GM19240 (cell line): ENCODE measurements around the gene BCAP29.
"Not testable (repeated sequence)": the region's sequence is repeated elsewhere in the genome, so short reads cannot be mapped to it uniquely, and the experiment has no call there.

ENCODE experiments used
- DNase-seq: peaks from one replicate; pipeline ENCODE4 v3.0.0; 2011; ENCODE audit warnings: low spot score; ENCODE audit not compliant: insufficient read length

Gene BCAP29

DNA sequence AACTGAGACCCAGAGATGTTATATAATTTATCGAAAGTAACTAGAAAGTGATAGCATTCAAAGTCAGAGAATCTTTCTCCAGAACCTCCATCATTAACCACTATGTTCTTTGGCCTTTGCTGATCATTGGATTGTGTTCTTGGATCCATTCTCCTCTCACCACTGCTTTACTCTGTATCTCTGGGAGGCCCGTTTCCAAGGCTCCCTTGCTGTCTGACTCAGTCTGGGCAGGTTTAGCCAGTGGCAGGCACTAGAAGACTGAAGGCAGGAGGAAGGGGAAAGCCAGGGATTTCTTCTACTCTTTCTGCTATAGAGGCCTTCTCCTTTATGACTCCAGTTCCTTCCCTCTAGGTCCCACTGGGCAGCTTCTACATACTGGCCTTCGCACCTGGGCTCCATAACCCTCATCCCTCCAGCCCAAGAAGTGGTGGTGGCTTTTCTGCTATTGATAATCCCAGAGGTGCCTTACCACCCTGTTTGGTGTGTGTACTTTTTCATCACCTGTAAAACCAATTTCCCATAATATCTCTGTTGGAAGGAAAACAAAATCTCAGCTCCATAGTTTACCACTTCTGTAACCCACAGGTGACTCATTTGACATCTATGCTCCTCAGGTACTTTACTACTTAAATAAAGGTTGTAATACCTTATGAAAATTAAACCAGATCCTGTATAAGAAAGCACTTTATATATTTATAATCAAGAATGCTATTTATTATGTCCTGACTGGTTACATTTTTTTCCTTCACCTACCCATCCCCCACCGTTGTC lies 36.0 kb downstream of the BCAP29 start:
- no peak for DNase-seq

- DNase-seq = no peak
Observed at GRCh38 chr7:107622429-107622828, 42.4 kb downstream of the BCAP29 start.

GRCh38 chr7:107622894-107623293 lies 42.8 kb downstream of the BCAP29 start:
- no peak for DNase-seq

DNA sequence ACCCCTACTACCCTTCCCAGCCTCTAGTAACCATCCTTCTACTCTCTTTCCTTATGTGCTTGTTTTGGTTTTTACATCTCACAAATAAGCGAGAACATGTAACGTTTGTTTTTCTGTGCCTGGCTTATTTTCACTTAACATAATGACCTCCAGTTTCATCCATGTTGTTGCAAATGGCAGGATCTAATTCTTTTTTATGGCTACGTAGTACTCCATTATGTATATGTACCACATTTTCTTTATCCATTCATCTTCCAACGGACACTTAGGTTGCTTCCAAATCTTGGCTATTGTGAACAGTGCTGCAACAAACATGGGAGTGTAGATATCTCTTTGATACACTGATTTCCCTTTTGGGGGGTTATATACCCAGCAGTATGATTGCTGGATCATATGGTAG lies 47.0 kb downstream of the BCAP29 start:
- DNase-seq = no peak

- no peak for DNase-seq
Observed at GRCh38 chr7:107628461-107629064, 48.5 kb downstream of the BCAP29 start.

GRCh38 chr7:107630342-107630741 lies 50.3 kb downstream of the BCAP29 start:
- DNase-seq = no peak

- DNase-seq = no peak
Observed at GRCh38 chr7:107631588-107632491, 51.8 kb downstream of the BCAP29 start.

- DNase-seq = no peak
Observed at GRCh38 chr7:107632492-107632865, 52.4 kb downstream of the BCAP29 start.

GRCh38 chr7:107638594-107638993 lies 58.5 kb downstream of the BCAP29 start:
- no peak for DNase-seq

DNA sequence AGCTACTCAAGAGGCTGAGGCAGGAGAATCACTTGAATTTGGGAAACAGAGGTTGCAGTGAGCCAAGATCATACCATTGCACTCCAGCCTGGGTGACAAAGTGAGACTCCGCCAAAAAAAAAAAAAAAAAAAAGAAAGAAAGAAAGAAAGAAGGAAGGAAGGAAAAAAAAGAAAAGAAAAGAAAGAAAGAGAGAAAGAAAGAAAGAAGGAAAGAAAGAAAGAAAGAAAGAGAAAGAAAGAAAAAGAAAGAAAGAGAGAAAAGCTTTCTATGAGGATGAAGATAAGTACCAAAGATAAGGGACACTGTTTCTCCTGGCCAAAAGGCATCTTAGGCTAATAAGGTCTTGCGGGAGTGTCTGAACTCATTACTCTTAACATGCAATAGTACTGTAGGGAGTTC lies 59.0 kb downstream of the BCAP29 start:
- not testable (repeated sequence) for DNase-seq

- no peak for DNase-seq
Observed at GRCh38 chr7:107641676-107642075, 61.6 kb downstream of the BCAP29 start.

DNA sequence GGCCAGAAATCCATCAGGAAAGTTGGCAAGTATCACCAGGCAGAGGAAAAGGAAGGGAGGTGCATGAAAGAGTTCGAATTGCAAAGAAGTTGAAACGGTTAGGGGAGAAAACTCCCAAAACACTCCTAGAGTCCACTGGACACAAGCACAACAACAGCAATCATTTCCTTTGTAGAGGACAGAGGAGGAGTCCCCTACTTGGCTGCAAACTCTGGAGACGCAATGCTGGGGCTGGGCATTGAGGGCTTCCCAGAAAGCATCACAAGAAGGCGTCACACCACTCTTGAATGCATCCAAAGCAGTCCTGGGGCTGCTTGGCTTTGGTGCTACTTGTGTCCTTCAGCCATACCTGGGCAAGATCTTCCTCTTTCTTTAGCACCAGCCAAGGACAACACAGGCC lies 62.5 kb downstream of the BCAP29 start:
- no peak for DNase-seq

DNA sequence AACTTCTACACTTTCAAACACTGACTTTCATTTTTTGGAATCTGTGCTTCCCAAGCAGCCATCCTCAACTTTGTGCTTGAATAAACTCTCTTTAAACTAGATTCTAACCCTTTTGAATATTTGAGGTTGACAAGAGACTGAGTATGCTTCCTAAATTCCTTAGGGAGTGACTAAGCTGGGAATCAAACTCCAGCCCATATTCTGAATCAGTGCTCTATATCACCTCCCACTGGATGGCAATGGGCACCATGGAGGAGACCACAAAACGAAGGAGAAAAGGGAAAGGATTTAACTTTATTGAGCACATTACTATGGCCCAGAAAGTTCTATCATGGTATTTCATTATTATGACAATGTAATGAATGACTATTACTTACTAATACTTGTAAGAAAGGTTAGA lies 63.4 kb downstream of the BCAP29 start:
- DNase-seq = no peak

GRCh38 chr7:107643938-107644308 lies 63.9 kb downstream of the BCAP29 start:
- DNase-seq = no peak

GRCh38 chr7:107644309-107644974 lies 64.4 kb downstream of the BCAP29 start:
- no peak for DNase-seq

GRCh38 chr7:107652642-107653041 lies 72.6 kb downstream of the BCAP29 start:
- DNase-seq = no peak

DNA sequence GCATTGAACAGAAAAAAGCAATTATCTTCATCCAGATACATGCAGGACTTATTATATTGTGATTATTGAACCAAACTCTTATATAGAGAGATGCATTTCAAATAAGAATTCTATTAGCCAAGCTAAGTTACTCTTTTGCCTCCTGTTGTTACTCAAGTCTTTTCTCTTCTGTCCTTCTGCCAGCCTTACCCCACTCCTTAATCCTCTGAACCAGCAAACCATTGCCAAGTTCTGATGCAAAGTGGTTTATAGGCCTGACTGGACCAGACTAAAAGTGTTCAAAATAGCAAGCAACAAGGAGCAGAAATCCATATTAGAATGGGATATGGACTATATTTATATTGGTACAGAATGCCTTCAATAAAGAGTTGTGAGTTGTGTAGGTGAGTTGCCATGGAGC lies 78.4 kb downstream of the BCAP29 start:
- no peak for DNase-seq

DNA sequence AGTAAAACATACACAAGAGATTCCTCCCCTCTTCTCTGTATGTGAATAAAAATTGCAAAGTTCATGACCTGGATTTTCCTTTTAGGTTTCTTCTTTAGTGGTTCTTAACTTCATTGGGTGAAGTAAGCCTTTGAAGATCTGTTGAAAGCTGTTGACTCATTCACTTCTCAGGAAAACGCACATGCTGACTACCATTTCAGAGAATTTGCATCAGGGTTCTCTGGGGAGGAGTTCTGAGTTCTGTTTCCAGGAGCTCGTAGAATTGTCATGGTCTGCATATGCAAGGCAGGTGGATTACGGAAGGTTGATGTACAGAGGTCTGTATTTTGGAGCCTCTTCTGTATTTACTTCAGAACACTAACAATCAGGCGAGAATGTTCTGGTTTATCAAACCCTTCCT lies 79.6 kb downstream of the BCAP29 start:
- no peak for DNase-seq

- no peak for DNase-seq
Observed at GRCh38 chr7:107660381-107661080, 80.5 kb downstream of the BCAP29 start, which contains the start of gene SLC26A4. Gene SLC26A4 (plus strand): TSS chr7:107660828. CDS start chr7:107661642, 814 bp downstream.

DNA sequence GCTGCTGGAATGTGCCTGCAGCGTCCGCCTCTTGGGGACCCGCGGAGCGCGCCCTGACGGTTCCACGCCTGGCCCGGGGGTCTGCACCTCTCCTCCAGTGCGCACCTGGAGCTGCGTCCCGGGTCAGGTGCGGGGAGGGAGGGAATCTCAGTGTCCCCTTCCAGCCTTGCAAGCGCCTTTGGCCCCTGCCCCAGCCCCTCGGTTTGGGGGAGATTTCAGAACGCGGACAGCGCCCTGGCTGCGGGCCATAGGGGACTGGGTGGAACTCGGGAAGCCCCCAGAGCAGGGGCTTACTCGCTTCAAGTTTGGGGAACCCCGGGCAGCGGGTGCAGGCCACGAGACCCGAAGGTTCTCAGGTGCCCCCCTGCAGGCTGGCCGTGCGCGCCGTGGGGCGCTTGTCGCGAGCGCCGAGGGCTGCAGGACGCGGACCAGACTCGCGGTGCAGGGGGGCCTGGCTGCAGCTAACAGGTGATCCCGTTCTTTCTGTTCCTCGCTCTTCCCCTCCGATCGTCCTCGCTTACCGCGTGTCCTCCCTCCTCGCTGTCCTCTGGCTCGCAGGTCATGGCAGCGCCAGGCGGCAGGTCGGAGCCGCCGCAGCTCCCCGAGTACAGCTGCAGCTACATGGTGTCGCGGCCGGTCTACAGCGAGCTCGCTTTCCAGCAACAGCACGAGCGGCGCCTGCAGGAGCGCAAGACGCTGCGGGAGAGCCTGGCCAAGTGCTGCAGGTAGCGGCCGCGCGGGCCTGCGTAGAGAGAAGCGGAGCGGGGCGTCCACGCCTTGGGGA lies 81.2 kb downstream of the BCAP29 start:
- DNase-seq = no peak
